HG03196 (cell line): Measurements from ENCODE around the gene DGKG.

Experiments
- ATAC-seq: cut with Tn5 transposase; IDR thresholded peaks from one replicate; pipeline ENCODE4 v1.9.1; 2021; ENCODE audit not compliant: unreplicated experiment

The DGKG gene

GRCh38 chr3:186118692-186119091, 243.3 kb downstream of the DGKG start:
- ATAC-seq = no peak

DNA sequence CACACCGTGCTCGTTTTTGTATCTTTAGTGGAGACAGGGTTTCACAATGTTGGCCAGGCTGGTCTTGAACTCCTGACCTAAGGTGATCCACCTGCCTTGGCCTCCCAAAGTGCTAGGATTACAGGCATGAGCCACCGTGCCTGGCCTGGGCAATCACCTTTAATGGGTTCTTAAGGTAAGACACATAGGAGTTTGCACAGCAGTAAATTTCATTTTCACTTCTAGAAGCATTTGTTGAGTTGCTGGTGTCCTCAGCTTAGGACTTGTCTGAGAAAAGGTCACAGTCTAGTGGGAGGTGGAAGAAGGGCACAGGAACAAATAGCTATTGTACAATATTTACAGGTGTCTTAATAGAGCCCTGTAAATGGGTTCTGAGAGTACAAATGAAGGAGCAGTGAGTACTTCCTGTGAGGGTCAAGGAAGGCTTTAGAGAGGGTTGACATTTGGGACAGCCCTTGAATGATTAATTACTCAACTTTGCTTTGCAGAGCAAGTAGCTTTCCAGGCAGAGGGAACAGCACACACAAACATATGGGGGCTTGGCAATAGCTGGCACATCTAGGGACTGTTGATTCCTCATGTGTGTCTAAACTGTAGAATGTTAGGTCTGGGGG, 244.4 kb downstream of the DGKG start:
- ATAC-seq = no peak

GRCh38 chr3:186115239-186115996, 246.6 kb downstream of the DGKG start:
- ATAC-seq = no peak

DNA sequence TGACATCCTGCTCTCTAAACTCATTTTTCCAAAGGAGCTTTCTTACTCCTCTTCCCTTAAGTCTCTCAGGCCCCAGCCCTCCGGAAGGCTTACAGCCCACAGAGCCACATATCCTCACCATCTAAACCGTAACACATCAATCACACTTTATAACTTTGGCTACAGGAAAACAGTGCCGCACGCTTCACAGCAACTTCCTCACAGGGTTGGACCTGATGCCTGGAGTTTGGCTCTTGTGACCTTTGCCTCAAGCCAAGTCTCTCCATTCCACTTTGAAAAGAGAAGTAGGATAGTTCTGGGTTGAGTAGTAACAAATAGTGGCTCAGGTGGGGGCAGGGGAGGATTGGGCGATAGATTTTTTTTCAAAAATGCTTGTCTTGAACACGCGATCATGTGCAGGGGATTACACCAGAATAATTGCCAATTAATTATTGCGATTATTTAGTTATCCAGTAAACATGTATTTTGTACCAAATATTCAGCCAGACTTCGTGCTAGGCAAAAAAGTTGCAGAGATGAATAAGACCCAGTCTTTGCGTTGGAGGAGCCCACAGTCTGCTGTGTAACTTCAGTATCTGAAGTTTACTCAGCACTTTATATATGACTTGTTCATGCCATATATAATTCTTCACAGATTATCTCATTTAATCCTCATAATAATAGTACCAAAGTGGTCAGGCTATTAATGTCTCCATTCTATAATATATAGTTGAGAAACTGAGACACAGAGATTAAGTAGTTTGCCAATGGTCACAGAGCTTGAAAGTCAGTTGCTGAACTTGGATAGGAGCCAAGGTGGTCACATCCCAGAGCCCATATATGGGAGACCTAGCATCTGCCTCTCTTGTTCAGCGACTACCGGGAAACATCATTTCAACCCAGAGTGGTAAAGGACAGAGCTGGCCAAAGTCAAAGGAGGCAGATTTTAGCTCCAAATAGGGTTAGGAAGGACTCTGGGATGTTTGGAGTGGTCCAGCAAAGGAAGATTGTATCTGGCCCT, 250.8 kb downstream of the DGKG start:
- no peak for ATAC-seq

- no peak for ATAC-seq
Measured at GRCh38 chr3:186109897-186110803, 251.9 kb downstream of the DGKG start.

- ATAC-seq = peak; percentile 92
Measured at GRCh38 chr3:186108941-186109865, 252.8 kb downstream of the DGKG start, which contains the start of gene ETV5. TSS of gene ETV5 (minus strand) at chr3:186109089. CDS start at chr3:186105868, 3,221 bp downstream.

DNA sequence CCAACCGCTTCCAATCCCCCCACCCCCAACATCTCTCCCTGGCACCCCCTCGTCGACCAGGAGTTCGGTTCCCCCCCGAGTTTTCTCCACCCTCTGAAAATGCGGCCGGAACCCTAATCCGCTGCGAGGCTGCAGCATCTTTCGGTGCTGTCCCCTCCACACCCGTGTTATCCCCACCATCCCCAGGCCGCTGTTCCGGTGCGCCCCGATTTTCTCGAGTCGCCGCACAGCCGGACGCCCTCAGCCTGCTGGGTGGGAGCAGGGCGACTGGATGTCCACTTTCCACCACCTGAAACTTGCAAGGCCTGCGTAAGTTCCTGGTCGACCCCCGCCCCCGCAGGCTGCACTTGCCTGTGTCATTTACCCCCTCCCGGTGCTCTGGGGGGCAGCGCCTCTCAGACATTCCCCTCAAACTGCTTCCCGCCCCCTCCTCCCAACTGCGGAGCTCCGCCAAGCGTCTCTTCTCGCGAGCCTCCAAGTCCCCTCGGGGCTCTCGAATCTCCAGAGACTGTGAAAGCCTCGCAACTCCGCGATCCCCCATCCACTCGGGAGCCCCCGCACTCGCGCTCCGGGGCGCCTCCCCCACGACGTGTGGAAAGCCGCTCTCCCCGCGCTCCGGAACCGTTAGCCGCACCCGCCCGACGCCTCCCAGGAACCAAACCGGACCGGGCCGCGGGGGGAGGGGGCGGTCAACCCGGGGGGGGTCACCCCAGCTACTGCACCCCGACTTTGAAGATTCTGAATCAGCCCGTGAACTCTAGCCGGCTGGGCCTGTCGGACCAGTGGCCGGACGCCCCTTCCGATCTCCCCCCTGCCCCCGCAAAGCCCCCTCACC, 253.7 kb downstream of the DGKG start:
- ATAC-seq = no peak

DNA sequence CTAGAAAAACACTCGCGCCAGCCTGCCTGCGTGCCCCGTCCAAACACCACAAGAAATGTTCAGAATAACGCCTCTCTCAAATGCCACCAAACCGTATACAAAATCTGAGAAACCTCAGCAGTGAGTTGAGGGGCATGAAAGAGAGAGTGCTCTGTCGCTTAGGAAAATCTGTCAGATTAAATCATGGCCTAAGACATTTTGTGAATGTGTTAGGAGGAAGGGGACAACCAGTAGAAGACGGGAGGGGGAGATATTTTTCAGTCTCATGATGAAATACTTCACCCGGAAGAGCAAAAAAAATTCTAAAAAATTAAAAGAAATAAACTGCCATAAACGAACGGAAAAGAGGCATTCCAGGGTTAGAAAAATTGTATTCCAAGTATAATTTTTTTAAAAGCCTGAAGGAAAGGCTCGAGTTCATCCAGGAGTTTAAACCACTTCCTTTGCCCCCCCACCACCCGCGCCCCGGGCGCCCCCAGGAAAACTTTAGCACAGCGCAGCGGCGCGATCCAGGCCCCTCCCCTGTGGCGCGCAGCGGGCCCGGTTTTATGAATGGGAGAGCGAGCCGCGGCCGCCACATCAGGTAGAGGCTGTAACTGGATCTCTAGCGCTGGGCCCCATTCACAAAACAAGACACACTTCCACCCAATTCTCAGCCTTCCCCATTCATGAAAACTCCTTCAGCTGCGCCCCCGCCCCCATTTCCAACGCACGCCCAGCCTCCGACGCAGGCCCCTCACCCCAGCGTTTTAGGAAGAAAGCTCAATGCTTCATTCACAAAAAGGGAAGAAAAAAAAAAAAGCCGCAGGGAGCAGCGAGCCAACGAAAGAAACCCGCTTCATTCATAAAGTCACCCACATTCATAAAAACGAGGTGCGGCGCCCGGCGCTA, 254.6 kb downstream of the DGKG start:
- ATAC-seq = no peak

DNA sequence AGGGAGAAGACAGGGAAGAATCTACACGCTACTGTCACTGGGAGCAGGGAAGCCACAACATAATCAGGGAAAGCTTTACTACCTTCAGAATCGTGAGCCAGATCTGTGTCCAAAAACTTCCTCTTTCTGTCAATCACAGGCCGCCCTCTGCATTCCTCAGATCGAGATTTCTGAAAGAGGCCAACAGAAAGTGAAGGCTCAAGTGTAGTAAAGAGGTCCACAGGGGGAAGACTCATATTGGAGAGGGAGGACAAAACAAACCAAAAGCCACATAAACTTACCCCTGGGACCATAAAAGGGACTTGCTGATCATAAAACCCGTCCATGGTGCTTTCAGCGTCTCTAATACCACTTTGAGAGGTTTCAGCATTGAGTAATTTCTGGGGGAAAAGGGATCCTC, 256.5 kb downstream of the DGKG start:
- no peak for ATAC-seq

- no peak for ATAC-seq
Measured at GRCh38 chr3:186102687-186103086, 259.3 kb downstream of the DGKG start.

- no peak for ATAC-seq
Measured at GRCh38 chr3:186100398-186100797, 261.6 kb downstream of the DGKG start.

GRCh38 chr3:186099178-186099577, 262.9 kb downstream of the DGKG start:
- ATAC-seq = no peak

DNA sequence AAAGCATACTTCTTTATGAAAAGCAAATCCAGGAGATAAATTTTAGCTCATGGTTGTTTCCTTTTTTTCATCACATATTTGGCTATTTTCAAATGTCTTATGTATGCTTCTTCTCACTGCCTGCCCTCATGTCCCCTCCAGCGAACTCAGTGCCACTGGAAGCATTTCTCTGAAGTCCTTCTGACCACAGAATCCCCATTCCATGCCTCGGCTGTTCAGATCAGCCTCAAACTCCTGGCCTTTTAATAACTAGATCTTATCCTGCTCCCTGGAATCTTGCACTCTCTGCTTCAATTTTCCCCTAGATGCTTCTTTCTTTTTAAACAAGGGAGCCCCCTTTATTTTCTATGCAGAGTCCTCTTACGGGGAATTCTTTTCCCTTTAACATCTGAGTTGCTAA, 263.3 kb downstream of the DGKG start:
- ATAC-seq = no peak

- no peak for ATAC-seq
Measured at GRCh38 chr3:186097663-186098451, 264.2 kb downstream of the DGKG start.

GRCh38 chr3:186097317-186097662, 264.7 kb downstream of the DGKG start:
- no peak for ATAC-seq
